ENCODE data around the gene MYCL.

The MYCL gene

GRCh38 chr1:39861003-39861402 is 40.7 kb downstream of the MYCL start:
- no peaks in the 10 kb centered on the region for H3F3A ChIP-seq (ENCODE audit: insufficient read depth)
- peaks cover 22% of the 10 kb centered on the region; the same call in 1 of the 2 replicates for H3K79me2 ChIP-seq (ENCODE audit: insufficient read depth, low read length)
- H3K9me2 ChIP-seq (replicated peaks; ENCODE audit: insufficient read depth, low read length), result no peaks in the 10 kb centered on the region
- no peak for TF ChIP-seq EZH2phosphoT487 (conservative IDR thresholded peaks at IDR 0.05; ENCODE audit: low read length)
- TF ChIP-seq, protein P1, sequence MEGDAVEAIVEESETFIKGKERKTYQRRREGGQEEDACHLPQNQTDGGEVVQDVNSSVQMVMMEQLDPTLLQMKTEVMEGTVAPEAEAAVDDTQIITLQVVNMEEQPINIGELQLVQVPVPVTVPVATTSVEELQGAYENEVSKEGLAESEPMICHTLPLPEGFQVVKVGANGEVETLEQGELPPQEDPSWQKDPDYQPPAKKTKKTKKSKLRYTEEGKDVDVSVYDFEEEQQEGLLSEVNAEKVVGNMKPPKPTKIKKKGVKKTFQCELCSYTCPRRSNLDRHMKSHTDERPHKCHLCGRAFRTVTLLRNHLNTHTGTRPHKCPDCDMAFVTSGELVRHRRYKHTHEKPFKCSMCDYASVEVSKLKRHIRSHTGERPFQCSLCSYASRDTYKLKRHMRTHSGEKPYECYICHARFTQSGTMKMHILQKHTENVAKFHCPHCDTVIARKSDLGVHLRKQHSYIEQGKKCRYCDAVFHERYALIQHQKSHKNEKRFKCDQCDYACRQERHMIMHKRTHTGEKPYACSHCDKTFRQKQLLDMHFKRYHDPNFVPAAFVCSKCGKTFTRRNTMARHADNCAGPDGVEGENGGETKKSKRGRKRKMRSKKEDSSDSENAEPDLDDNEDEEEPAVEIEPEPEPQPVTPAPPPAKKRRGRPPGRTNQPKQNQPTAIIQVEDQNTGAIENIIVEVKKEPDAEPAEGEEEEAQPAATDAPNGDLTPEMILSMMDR (IDR thresholded peaks at IDR 0.05; ENCODE audit: insufficient read depth, low read length, poor library complexity, severe bottlenecking), result no peak
- no peak overlapping the region for H3K9ac ChIP-seq (ENCODE audit: low read length)
- H4K20me1 ChIP-seq (ENCODE audit: low read depth, low read length), result no peaks in the 10 kb centered on the region
- no peak overlapping the region for H3K4me2 ChIP-seq (ENCODE audit: low read depth, low read length, poor library complexity, severe bottlenecking)
- H3K27ac ChIP-seq (ENCODE audit: low read depth, low read length), result no peak overlapping the region
- H3K9me3 ChIP-seq (ENCODE audit: insufficient read depth, low read length), result no peaks in the 10 kb centered on the region
- no peaks in the 10 kb centered on the region; the same call in 1 of the 2 replicates for H3K36me3 ChIP-seq (ENCODE audit: low read length)
- no peak overlapping the region for H2AFZ ChIP-seq (ENCODE audit: low read depth, low read length, severe bottlenecking)
- no peak overlapping the region for H3K4me3 ChIP-seq (ENCODE audit: insufficient read depth, low read length, poor library complexity, severe bottlenecking)
- no peaks in the 10 kb centered on the region for H3K27me3 ChIP-seq (ENCODE audit: low read length)

DNA sequence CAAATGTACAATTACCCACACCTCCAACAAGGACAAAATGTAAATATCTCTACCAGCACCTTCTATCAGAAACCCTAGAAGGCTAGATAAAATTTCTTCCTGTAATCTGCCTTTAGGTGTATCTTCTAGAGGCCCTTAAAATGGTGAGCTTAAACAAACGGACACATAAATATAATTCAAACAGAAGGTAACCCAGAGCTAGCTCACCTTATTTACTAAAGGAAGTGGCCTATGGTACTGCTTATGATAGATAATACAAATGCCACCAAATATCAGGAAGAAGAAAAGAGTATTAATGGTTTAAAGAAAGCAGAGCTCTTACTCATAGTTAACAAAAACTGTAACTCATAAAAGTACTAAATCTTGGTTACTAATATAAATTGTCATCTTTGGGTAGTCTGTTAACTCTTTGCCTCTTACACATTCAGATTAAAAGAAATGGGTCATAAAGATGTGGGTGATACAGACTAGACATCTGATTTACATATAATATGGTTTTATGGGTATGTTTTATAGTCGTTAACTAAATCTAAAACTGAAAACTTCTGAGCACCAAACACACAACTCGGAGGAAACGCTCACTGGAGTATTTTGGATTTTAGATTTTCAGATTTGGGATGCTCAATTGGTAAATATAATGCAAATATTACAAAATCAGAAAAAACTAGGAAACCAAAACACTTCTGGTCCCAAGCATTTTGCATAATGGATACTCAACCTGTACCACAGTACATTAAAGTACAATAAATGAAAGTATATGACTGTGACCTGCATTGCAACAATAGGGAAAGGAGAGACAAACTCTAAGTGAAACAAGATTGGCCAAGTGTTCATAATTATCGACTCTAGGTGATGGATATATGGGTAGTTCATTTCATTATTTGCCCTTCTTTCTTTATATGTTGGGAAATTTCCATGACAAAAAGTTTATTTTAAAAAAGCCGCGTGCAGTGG is 41.6 kb downstream of the MYCL start:
- Histone ChIP-seq H3K27me3 (ENCODE audit: low read length) (no peaks in the 10 kb centered on the region), H3K4me2 (ENCODE audit: low read depth, low read length, poor library complexity, severe bottlenecking) (no peak overlapping the region), H2AFZ (ENCODE audit: low read depth, low read length, severe bottlenecking) (no peak overlapping the region), H3K27ac (ENCODE audit: low read depth, low read length) (no peak overlapping the region), H3K4me3 (ENCODE audit: insufficient read depth, low read length, poor library complexity, severe bottlenecking) (no peak overlapping the region), H3K9ac (ENCODE audit: low read length) (no peak overlapping the region), H3K79me2 (ENCODE audit: insufficient read depth, low read length) (peaks cover 19% of the 10 kb centered on the region; the same call in 1 of the 2 replicates), H4K20me1 (ENCODE audit: low read depth, low read length) (no peaks in the 10 kb centered on the region), H3K9me3 (ENCODE audit: insufficient read depth, low read length) (no peaks in the 10 kb centered on the region), H3K9me2 (replicated peaks; ENCODE audit: insufficient read depth, low read length) (no peaks in the 10 kb centered on the region), H3K36me3 (ENCODE audit: low read length) (no peaks in the 10 kb centered on the region; the same call in 1 of the 2 replicates), H3F3A (ENCODE audit: insufficient read depth) (no peaks in the 10 kb centered on the region)
- TF ChIP-seq EZH2phosphoT487 (conservative IDR thresholded peaks at IDR 0.05; ENCODE audit: low read length), result no peak
- TF ChIP-seq, protein P1 (IDR thresholded peaks at IDR 0.05; ENCODE audit: insufficient read depth, low read length, poor library complexity, severe bottlenecking), result no peak

- H3K79me2 ChIP-seq (ENCODE audit: insufficient read depth, low read length), result peaks cover 15% of the 10 kb centered on the region; the same call in 1 of the 2 replicates
- H3K27me3 ChIP-seq (ENCODE audit: low read length), result no peaks in the 10 kb centered on the region
These were observed 43.4 kb downstream of the MYCL start for GRCh38 chr1:39858315-39858714.

More at GRCh38 chr1:39858315-39858714, 43.4 kb downstream of the MYCL start:
- H2AFZ ChIP-seq (ENCODE audit: low read depth, low read length, severe bottlenecking), result no peak overlapping the region
- H3K27ac ChIP-seq (ENCODE audit: low read depth, low read length), result no peak overlapping the region
- no peak overlapping the region for H3K4me2 ChIP-seq (ENCODE audit: low read depth, low read length, poor library complexity, severe bottlenecking)
- no peak overlapping the region for H3K9ac ChIP-seq (ENCODE audit: low read length)
- H3K9me3 ChIP-seq (ENCODE audit: insufficient read depth, low read length), result no peaks in the 10 kb centered on the region
- no peak overlapping the region for H3K4me3 ChIP-seq (ENCODE audit: insufficient read depth, low read length, poor library complexity, severe bottlenecking)
- no peaks in the 10 kb centered on the region; the same call in 1 of the 2 replicates for H3K36me3 ChIP-seq (ENCODE audit: low read length)
- no peaks in the 10 kb centered on the region for H3K9me2 ChIP-seq (replicated peaks; ENCODE audit: insufficient read depth, low read length)
- H4K20me1 ChIP-seq (ENCODE audit: low read depth, low read length), result no peaks in the 10 kb centered on the region
- no peaks in the 10 kb centered on the region for H3F3A ChIP-seq (ENCODE audit: insufficient read depth)
- TF ChIP-seq, protein P1 (IDR thresholded peaks at IDR 0.05; ENCODE audit: insufficient read depth, low read length, poor library complexity, severe bottlenecking), result no peak
- no peak for TF ChIP-seq EZH2phosphoT487 (conservative IDR thresholded peaks at IDR 0.05; ENCODE audit: low read length)

All from SU-DHL-6 (cell line).